ENCODE data around the gene PHF23.

GRCh38 chr17:7215652-7216180 is 23.5 kb downstream of the PHF23 start:
- TF ChIP-seq CTCF (IDR thresholded peaks at IDR 0.05 in 2 of 3, conservative IDR thresholded peaks at IDR 0.05 in 1 of 3; ENCODE audit: borderline replicate concordance in 1 of 3, insufficient read depth in 1 of 3, low read depth in 2 of 3, low read length in 2 of 3) (no peak), POLR2A (IDR thresholded peaks at IDR 0.05; ENCODE audit: borderline replicate concordance, extremely low read depth, insufficient read depth, insufficient read length) (no peak)

All from HCT116 (cell line).